ENCODE data around the gene ADARB1.
"Not testable (repeated sequence)": the region's sequence is repeated elsewhere in the genome, so short reads cannot be mapped to it uniquely, and the experiment has no call there.

DNA sequence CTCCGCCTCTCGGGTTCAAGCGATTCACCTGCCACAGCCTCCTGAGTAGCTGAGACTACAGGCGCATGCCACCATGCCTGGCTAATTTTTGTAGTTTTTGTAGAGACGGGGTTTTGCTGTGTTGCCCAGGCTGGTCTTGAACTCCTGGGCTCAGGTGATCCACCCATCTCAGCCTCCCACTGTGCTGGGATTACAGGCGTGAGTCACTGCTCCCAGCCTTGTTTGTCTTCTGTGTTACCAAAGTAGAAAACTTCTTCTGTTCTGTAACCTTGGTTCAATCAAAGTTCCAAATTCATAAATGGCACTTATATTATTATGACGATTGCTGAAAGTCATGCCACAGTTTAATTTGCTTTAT is 64.6 kb downstream of the ADARB1 start:
- TF ChIP-seq, protein P1, sequence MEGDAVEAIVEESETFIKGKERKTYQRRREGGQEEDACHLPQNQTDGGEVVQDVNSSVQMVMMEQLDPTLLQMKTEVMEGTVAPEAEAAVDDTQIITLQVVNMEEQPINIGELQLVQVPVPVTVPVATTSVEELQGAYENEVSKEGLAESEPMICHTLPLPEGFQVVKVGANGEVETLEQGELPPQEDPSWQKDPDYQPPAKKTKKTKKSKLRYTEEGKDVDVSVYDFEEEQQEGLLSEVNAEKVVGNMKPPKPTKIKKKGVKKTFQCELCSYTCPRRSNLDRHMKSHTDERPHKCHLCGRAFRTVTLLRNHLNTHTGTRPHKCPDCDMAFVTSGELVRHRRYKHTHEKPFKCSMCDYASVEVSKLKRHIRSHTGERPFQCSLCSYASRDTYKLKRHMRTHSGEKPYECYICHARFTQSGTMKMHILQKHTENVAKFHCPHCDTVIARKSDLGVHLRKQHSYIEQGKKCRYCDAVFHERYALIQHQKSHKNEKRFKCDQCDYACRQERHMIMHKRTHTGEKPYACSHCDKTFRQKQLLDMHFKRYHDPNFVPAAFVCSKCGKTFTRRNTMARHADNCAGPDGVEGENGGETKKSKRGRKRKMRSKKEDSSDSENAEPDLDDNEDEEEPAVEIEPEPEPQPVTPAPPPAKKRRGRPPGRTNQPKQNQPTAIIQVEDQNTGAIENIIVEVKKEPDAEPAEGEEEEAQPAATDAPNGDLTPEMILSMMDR (IDR thresholded peaks at IDR 0.05; ENCODE audit: insufficient read depth, low read depth, low read length) = not testable (repeated sequence)
- not testable (repeated sequence) for TF ChIP-seq EZH2 (IDR thresholded peaks at IDR 0.05; ENCODE audit: insufficient read depth, low read length)

Data from astrocyte (in vitro differentiated cells and primary cell).